ENCODE data around the gene SLC35E3. TPM values are rescaled to one million over a fixed set of nuclear protein-coding genes. Genes with fewer than 3 reads are reported as not detected.
A peak's percentile ranks its signal among the peaks of the same experiment; 100 is the strongest.

The SLC35E3 gene
- total RNA-seq, 2 experiments from 2014 or later: 26.6 to 39.1 TPM

GRCh38 chr12:68761901-68762630, 16.1 kb downstream of the SLC35E3 start:
- ChIA-PET POLR2A (interaction anchor here (1.2 kb wide), 1 partner anchor 9 kb away, joined by 5 read pairs; no protein-coding TSS in a partner anchor), CTCF (ENCODE audit: unreplicated experiment) (no interaction called here)
- TF ChIP-seq CTCF (conservative IDR thresholded peaks at IDR 0.05; ENCODE audit: low read length): no peak
- TF ChIP-seq EZH2phosphoT487 (IDR thresholded peaks at IDR 0.05; ENCODE audit: borderline replicate concordance, low read depth, low read length): no peak
- no peaks in the 10 kb centered on the region for H3K9me3 ChIP-seq (ENCODE audit: low read length)
- H3K36me3 ChIP-seq (ENCODE audit: insufficient read depth, low read length): peaks cover 96% of the 10 kb centered on the region
- H3K9me2 ChIP-seq (ENCODE audit: insufficient read depth, low read length): no peaks in the 10 kb centered on the region
- H3K4me2 ChIP-seq (ENCODE audit: low read length): no peak overlapping the region
- no TSS peak for BruUV-seq (replicated peaks)
- intact Hi-C loops (cut with micrococcal nuclease; ENCODE audit: unreplicated experiment): no loop called here
- no peak overlapping the region for H3K4me3 ChIP-seq (ENCODE audit: low read depth, low read length, poor library complexity, severe bottlenecking)
- no peak overlapping the region for H2AFZ ChIP-seq (ENCODE audit: low read length)
- no peak for DNase-seq (ENCODE audit: low spot score)
- no peaks in the 10 kb centered on the region for H4K20me1 ChIP-seq (ENCODE audit: insufficient read depth, low read length)
- peaks cover 8% of the 10 kb centered on the region for H3K4me1 ChIP-seq (ENCODE audit: insufficient read depth, low read length, poor library complexity, severe bottlenecking)
- H3K27ac ChIP-seq (ENCODE audit: low read depth, low read length, poor library complexity, severe bottlenecking): no peak overlapping the region
- 0 out of 2 replicates have a peak, but pooled peaks cover 3% of the 10 kb centered on the region for H3K79me2 ChIP-seq (ENCODE audit: insufficient read depth, low read depth, low read length)

- Histone ChIP-seq H3K27ac (ENCODE audit: low read depth, low read length, poor library complexity, severe bottlenecking) (no peak overlapping the region), H3K9me3 (ENCODE audit: low read length) (no peaks in the 10 kb centered on the region), H2AFZ (ENCODE audit: low read length) (no peak overlapping the region), H3K4me2 (ENCODE audit: low read length) (no peak overlapping the region), H3K79me2 (ENCODE audit: insufficient read depth, low read depth, low read length) (no peaks in the 10 kb centered on the region), H3K4me1 (ENCODE audit: insufficient read depth, low read length, poor library complexity, severe bottlenecking) (peaks cover 8% of the 10 kb centered on the region), H3K4me3 (ENCODE audit: low read depth, low read length, poor library complexity, severe bottlenecking) (no peak overlapping the region), H4K20me1 (ENCODE audit: insufficient read depth, low read length) (no peaks in the 10 kb centered on the region), H3K36me3 (ENCODE audit: insufficient read depth, low read length) (peaks cover 95% of the 10 kb centered on the region), H3K9me2 (ENCODE audit: insufficient read depth, low read length) (no peaks in the 10 kb centered on the region)
- intact Hi-C loops (cut with micrococcal nuclease; ENCODE audit: unreplicated experiment): no loop called here
- no TSS peak for BruUV-seq (replicated peaks)
- POLR2A ChIA-PET: interaction anchor here (1.2 to 1.4 kb wide), 2 partner anchors 9 to 17 kb away, joined by 3 to 5 read pairs; no protein-coding TSS in a partner anchor
- DNase-seq (ENCODE audit: low spot score): no peak
- CTCF ChIA-PET (ENCODE audit: unreplicated experiment): no interaction called here
- TF ChIP-seq EZH2phosphoT487 (IDR thresholded peaks at IDR 0.05; ENCODE audit: borderline replicate concordance, low read depth, low read length): no peak
- no peak for TF ChIP-seq CTCF (conservative IDR thresholded peaks at IDR 0.05; ENCODE audit: low read length)
These were observed 16.7 kb downstream of the SLC35E3 start for GRCh38 chr12:68762691-68763090.

- Histone ChIP-seq H3K9me3 (ENCODE audit: low read length) (no peaks in the 10 kb centered on the region), H3K27ac (ENCODE audit: low read depth, low read length, poor library complexity, severe bottlenecking) (peak overlapping the region; percentile 19), H3K36me3 (ENCODE audit: insufficient read depth, low read length) (peaks cover 78% of the 10 kb centered on the region), H3K79me2 (ENCODE audit: insufficient read depth, low read depth, low read length) (no peaks in the 10 kb centered on the region), H3K9me2 (ENCODE audit: insufficient read depth, low read length) (no peaks in the 10 kb centered on the region), H2AFZ (ENCODE audit: low read length) (no peak overlapping the region), H3K4me1 (ENCODE audit: insufficient read depth, low read length, poor library complexity, severe bottlenecking) (peaks cover 20% of the 10 kb centered on the region), H4K20me1 (ENCODE audit: insufficient read depth, low read length) (no peaks in the 10 kb centered on the region), H3K4me3 (ENCODE audit: low read depth, low read length, poor library complexity, severe bottlenecking) (no peak overlapping the region), H3K4me2 (ENCODE audit: low read length) (no peak overlapping the region)
- ChIA-PET CTCF (ENCODE audit: unreplicated experiment) (no interaction called here), POLR2A (interaction anchor here (1.2 to 1.5 kb wide), 2 partner anchors 19 to 54 kb away, joined by 5 to 6 read pairs; partner anchors contain the start of gene SLC35E3)
- no peak for DNase-seq (ENCODE audit: low spot score)
- intact Hi-C loops (cut with micrococcal nuclease; ENCODE audit: unreplicated experiment): no loop called here
- BruUV-seq (replicated peaks): no TSS peak
- TF ChIP-seq CTCF (conservative IDR thresholded peaks at IDR 0.05; ENCODE audit: low read length) (no peak), EZH2phosphoT487 (IDR thresholded peaks at IDR 0.05; ENCODE audit: borderline replicate concordance, low read depth, low read length) (no peak)
These were observed 19.7 kb downstream of the SLC35E3 start for GRCh38 chr12:68765696-68766095.
